ENCODE data around the gene EFCAB12. TPM values are rescaled to one million over a fixed set of nuclear protein-coding genes. Genes with fewer than 3 reads are reported as not detected.

Gene EFCAB12
- total RNA-seq, 2 experiments from 2014 or later: 3.2 to 3.4 TPM

- no peaks in the 10 kb centered on the region for H3K27me3 ChIP-seq (ENCODE audit: control insufficient read depth in 1 of 2, insufficient read depth in 2 of 2, low read length in 2 of 2)
- peaks cover 9% of the 10 kb centered on the region for H3K36me3 ChIP-seq (ENCODE audit: insufficient read depth, low read length)
- H3K4me1 ChIP-seq (ENCODE audit: insufficient read depth, low read length): peaks cover 15% of the 10 kb centered on the region
- Mint-ChIP-seq H3K9me3 (peaks cover 3% of the 10 kb centered on the region), H3K4me1 (ENCODE audit: low read depth) (peaks cover 22% of the 10 kb centered on the region), H3K4me3 (no peak overlapping the region), H3K27ac (no peak overlapping the region), H3K27me3 (no peaks in the 10 kb centered on the region), H3K36me3 (ENCODE audit: low read depth) (peaks cover 11% of the 10 kb centered on the region)
- CTCF ChIA-PET: no interaction called here
- no peak overlapping the region for H3K27ac ChIP-seq (ENCODE audit: low read depth in 1 of 2, low read length in 2 of 2)
- no peak for TF ChIP-seq CTCF (IDR thresholded peaks at IDR 0.05)
- ATAC-seq (ENCODE audit: poor library complexity) (no peak), DNase-seq (no peak)
- H3K4me3 ChIP-seq (ENCODE audit: low read length): no peak overlapping the region
- intact Hi-C loops (cut with DNase I, micrococcal nuclease): no loop called here
- H3K9me3 ChIP-seq (ENCODE audit: control insufficient read depth in 1 of 2, insufficient read depth in 1 of 2, low read length in 2 of 2): no peaks in the 10 kb centered on the region
- POLR2A ChIA-PET: no interaction called here
These were observed 2.8 kb downstream of the EFCAB12 start for GRCh38 chr3:129425619-129426018.

DNA sequence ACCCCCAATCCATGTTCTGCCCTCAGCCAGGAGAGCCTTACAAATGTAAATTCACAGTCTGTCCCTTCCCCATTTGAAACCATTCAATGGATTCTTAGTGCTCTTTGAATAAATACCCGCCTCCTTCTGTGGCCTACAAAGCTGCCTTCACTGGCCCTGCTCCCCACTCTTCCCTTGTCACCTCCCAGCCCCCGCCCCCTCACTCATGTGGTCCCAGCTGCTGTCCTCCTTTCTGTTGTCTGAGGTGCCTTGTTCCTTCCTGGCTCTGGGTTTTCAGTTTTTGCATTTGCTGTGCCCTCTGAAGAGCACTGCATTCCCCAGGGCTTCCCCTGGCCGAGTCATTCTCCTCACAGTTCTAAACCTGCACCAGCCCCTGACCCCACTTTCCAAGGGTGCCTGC, 3.2 kb downstream of the EFCAB12 start:
- no peak for ATAC-seq (ENCODE audit: poor library complexity)

GRCh38 chr3:129424185-129424841, 4.1 kb downstream of the EFCAB12 start:
- H3K27ac ChIP-seq (ENCODE audit: low read depth in 1 of 2, low read length in 2 of 2): no peak overlapping the region
- H3K27me3 ChIP-seq (ENCODE audit: control insufficient read depth in 1 of 2, insufficient read depth in 2 of 2, low read length in 2 of 2): no peaks in the 10 kb centered on the region
- Mint-ChIP-seq H3K27me3 (no peaks in the 10 kb centered on the region), H3K36me3 (ENCODE audit: low read depth) (peaks cover 8% of the 10 kb centered on the region), H3K4me1 (ENCODE audit: low read depth) (peaks cover 22% of the 10 kb centered on the region), H3K4me3 (no peak overlapping the region), H3K9me3 (peaks cover 3% of the 10 kb centered on the region), H3K27ac (no peak overlapping the region)
- intact Hi-C loops (cut with DNase I, micrococcal nuclease): no loop called here
- peaks cover 15% of the 10 kb centered on the region for H3K4me1 ChIP-seq (ENCODE audit: insufficient read depth, low read length)
- no peaks in the 10 kb centered on the region for H3K9me3 ChIP-seq (ENCODE audit: control insufficient read depth in 1 of 2, insufficient read depth in 1 of 2, low read length in 2 of 2)
- no peak for TF ChIP-seq CTCF (IDR thresholded peaks at IDR 0.05)
- DNase-seq (peak in 2 of 14 experiments; percentile 28 to 37), ATAC-seq (ENCODE audit: poor library complexity) (no peak)
- POLR2A ChIA-PET: no interaction called here
- H3K36me3 ChIP-seq (ENCODE audit: insufficient read depth, low read length): peaks cover under 1% of the 10 kb centered on the region
- H3K4me3 ChIP-seq (ENCODE audit: low read length): no peak overlapping the region
- CTCF ChIA-PET: no interaction called here

More for the DNA sequence above, 3.2 kb downstream of the EFCAB12 start:
- Mint-ChIP-seq H3K36me3 (ENCODE audit: low read depth) (peaks cover 8% of the 10 kb centered on the region), H3K27ac (no peak overlapping the region), H3K4me3 (no peak overlapping the region), H3K9me3 (peaks cover 3% of the 10 kb centered on the region), H3K27me3 (no peaks in the 10 kb centered on the region), H3K4me1 (ENCODE audit: low read depth) (peaks cover 22% of the 10 kb centered on the region)
- Histone ChIP-seq H3K4me1 (ENCODE audit: insufficient read depth, low read length) (peaks cover 15% of the 10 kb centered on the region), H3K27ac (ENCODE audit: low read depth in 1 of 2, low read length in 2 of 2) (no peak overlapping the region), H3K9me3 (ENCODE audit: control insufficient read depth in 1 of 2, insufficient read depth in 1 of 2, low read length in 2 of 2) (no peaks in the 10 kb centered on the region), H3K4me3 (ENCODE audit: low read length) (no peak overlapping the region), H3K27me3 (ENCODE audit: control insufficient read depth in 1 of 2, insufficient read depth in 2 of 2, low read length in 2 of 2) (no peaks in the 10 kb centered on the region), H3K36me3 (ENCODE audit: insufficient read depth, low read length) (peaks cover 7% of the 10 kb centered on the region)
- ChIA-PET POLR2A (no interaction called here), CTCF (no interaction called here)
- no peak for TF ChIP-seq CTCF (IDR thresholded peaks at IDR 0.05)
- intact Hi-C loops (cut with DNase I, micrococcal nuclease): no loop called here
- DNase-seq: no peak
